HepG2 (cell line): ENCODE data around the gene TMF1.

Experiments
- CTCF ChIP-seq: sonication (generic); formaldehyde crosslinking; IDR thresholded peaks from 2 replicates; pipeline ENCODE4 v1.5.0; 2020; ENCODE audit warnings: mild to moderate bottlenecking, missing genetic modification reagents, moderate library complexity
- E2F2 ChIP-seq: sonication (generic); formaldehyde crosslinking; IDR thresholded peaks from 2 replicates; pipeline ENCODE4 v1.4.0; 2020; ENCODE audit warnings: missing genetic modification reagents, borderline replicate concordance
- HDAC2 ChIP-seq: sonication (generic); formaldehyde crosslinking; IDR thresholded peaks from 2 replicates; pipeline ENCODE4 v1.4.0; 2020; ENCODE audit warnings: missing genetic modification reagents
- JUND ChIP-seq: sonication (generic); formaldehyde crosslinking; IDR thresholded peaks from 2 replicates; pipeline ENCODE4 v1.8.0; 2022; ENCODE audit warnings: mild to moderate bottlenecking, missing genetic modification reagents
- SMARCC2 ChIP-seq: fragments of 450-650 bp; IDR thresholded peaks from 2 replicates; pipeline ENCODE4 v1.6.1; 2017; ENCODE audit warnings: antibody characterized with exemption, mild to moderate bottlenecking

GRCh38 chr3:69066121-69066520 is 14.0 kb upstream of the TMF1 start:
- no peak for TF ChIP-seq CTCF (CRISPR knock-in tag)
- TF ChIP-seq HDAC2 (CRISPR knock-in tag) = no peak
- TF ChIP-seq SMARCC2 = no peak
- TF ChIP-seq JUND = no peak
- TF ChIP-seq E2F2 (CRISPR knock-in tag) = no peak
